Measurements from ENCODE around the gene BLVRA.
"Not testable (repeated sequence)": the region's sequence is repeated elsewhere in the genome, so short reads cannot be mapped to it uniquely, and the experiment has no call there.

Gene BLVRA

GRCh38 chr7:43758029-43758821, at the start of gene BLVRA:
BLVRA (plus strand) TSS chr7:43758680; CDS start chr7:43771159, 12,479 bp downstream.
- no peak for DNase-seq (ENCODE audit: low read depth in 2 of 2)

- DNase-seq (ENCODE audit: low read depth in 2 of 2) = no peak
Measured at GRCh38 chr7:43711503-43711902, 47.0 kb upstream of the BLVRA start.

GRCh38 chr7:43715966-43716365, 42.5 kb upstream of the BLVRA start:
- not testable (repeated sequence) for DNase-seq (ENCODE audit: low read depth in 2 of 2)

- DNase-seq (ENCODE audit: low read depth in 2 of 2) = no peak
Measured at GRCh38 chr7:43716598-43716997, 41.9 kb upstream of the BLVRA start.

GRCh38 chr7:43721193-43721806, 37.2 kb upstream of the BLVRA start:
- peak; percentile 36 to 39 for DNase-seq (ENCODE audit: low read depth in 2 of 2)

- no peak for DNase-seq (ENCODE audit: low read depth in 2 of 2)
Measured at GRCh38 chr7:43723007-43723341, 35.5 kb upstream of the BLVRA start.

GRCh38 chr7:43725251-43725650, 33.2 kb upstream of the BLVRA start:
- DNase-seq (ENCODE audit: low read depth in 2 of 2) = no peak

GRCh38 chr7:43726466-43726865, 32.0 kb upstream of the BLVRA start:
- DNase-seq (ENCODE audit: low read depth in 2 of 2) = peak; percentile 44

GRCh38 chr7:43727003-43727402, 31.5 kb upstream of the BLVRA start:
- DNase-seq (ENCODE audit: low read depth in 2 of 2) = no peak

- no peak for DNase-seq (ENCODE audit: low read depth in 2 of 2)
Measured at GRCh38 chr7:43727494-43727893, 31.0 kb upstream of the BLVRA start.

GRCh38 chr7:43729214-43729923, 29.1 kb upstream of the BLVRA start, which contains the start of gene COA1:
COA1 (minus strand) TSS chr7:43729523; CDS start chr7:43648614, 80,909 bp downstream.
- peak; percentile 57 to 70 for DNase-seq (ENCODE audit: low read depth in 2 of 2)

GRCh38 chr7:43729924-43730248, 28.6 kb upstream of the BLVRA start:
- no peak for DNase-seq (ENCODE audit: low read depth in 2 of 2)

- not testable (repeated sequence) for DNase-seq (ENCODE audit: low read depth in 2 of 2)
Measured at GRCh38 chr7:43731494-43731893, 27.0 kb upstream of the BLVRA start.

- DNase-seq (ENCODE audit: low read depth in 2 of 2) = not testable (repeated sequence)
Measured at GRCh38 chr7:43734575-43735332, 23.7 kb upstream of the BLVRA start.

- no peak for DNase-seq (ENCODE audit: low read depth in 2 of 2)
Measured at GRCh38 chr7:43735403-43735801, 23.1 kb upstream of the BLVRA start.

GRCh38 chr7:43735802-43736603, 22.5 kb upstream of the BLVRA start:
- DNase-seq (ENCODE audit: low read depth in 2 of 2) = no peak

- no peak for DNase-seq (ENCODE audit: low read depth in 2 of 2)
Measured at GRCh38 chr7:43737467-43738127, 20.9 kb upstream of the BLVRA start.

GRCh38 chr7:43742692-43743091, 15.8 kb upstream of the BLVRA start:
- no peak for DNase-seq (ENCODE audit: low read depth in 2 of 2)

GRCh38 chr7:43747328-43748105, 11.0 kb upstream of the BLVRA start:
- DNase-seq (ENCODE audit: low read depth in 2 of 2) = no peak

GRCh38 chr7:43749383-43749940, 9.0 kb upstream of the BLVRA start:
- DNase-seq (ENCODE audit: low read depth in 2 of 2) = no peak
